SK-N-MC (cell line): ENCODE results near the gene BPIFB1.

Experiments
- DNase-seq: peaks from one replicate; pipeline ENCODE4 v3.0.0-alpha.2; 2011; ENCODE audit warnings: low read depth, low spot score
- H3K27ac ChIP-seq: fragments of 200-600 bp; sonication (generic); 2 replicates; pipeline ENCODE4 v1.5.1; 2016; ENCODE audit warnings: mixed run types
- H3K36me3 ChIP-seq: fragments of 200-600 bp; sonication (generic); 2 replicates; pipeline ENCODE4 v1.6.1; 2017; ENCODE audit warnings: antibody characterized with exemption, low read length, mixed read lengths; ENCODE audit not compliant: insufficient read depth
- H3K4me3 ChIP-seq: fragments of 200-600 bp; sonication (generic); 2 replicates; pipeline ENCODE4 v1.5.1; 2016
- H3K9ac ChIP-seq: fragments of 200-600 bp; sonication (generic); 2 replicates; pipeline ENCODE4 v1.8.0; 2017; ENCODE audit warnings: mixed run types, mixed read lengths; ENCODE audit not compliant: insufficient read length
- H3K9me3 ChIP-seq: fragments of 200-600 bp; sonication (generic); 2 replicates; pipeline ENCODE4 v1.6.1; 2017; ENCODE audit warnings: low read depth, mild to moderate bottlenecking, antibody characterized with exemption, low read length, moderate library complexity, mixed read lengths
- EZH2 ChIP-seq: fragments of 200-600 bp; sonication (generic); IDR thresholded peaks from one replicate; pipeline ENCODE4 v1.6.1; 2017; ENCODE audit warnings: antibody characterized with exemption
- FOXP2 ChIP-seq: optimal IDR thresholded peaks from 2 replicates; pipeline ENCODE3; 2011; ENCODE audit warnings: mild to moderate bottlenecking, moderate library complexity; ENCODE audit not compliant: insufficient read depth; ENCODE audit errors: extremely low read length, control extremely low read depth
- POLR2AphosphoS5 ChIP-seq: IDR thresholded peaks from 2 replicates; pipeline ENCODE4 v1.6.1; 2012; ENCODE audit warnings: mild to moderate bottlenecking, low read depth, low read length, borderline replicate concordance

Gene BPIFB1

DNA sequence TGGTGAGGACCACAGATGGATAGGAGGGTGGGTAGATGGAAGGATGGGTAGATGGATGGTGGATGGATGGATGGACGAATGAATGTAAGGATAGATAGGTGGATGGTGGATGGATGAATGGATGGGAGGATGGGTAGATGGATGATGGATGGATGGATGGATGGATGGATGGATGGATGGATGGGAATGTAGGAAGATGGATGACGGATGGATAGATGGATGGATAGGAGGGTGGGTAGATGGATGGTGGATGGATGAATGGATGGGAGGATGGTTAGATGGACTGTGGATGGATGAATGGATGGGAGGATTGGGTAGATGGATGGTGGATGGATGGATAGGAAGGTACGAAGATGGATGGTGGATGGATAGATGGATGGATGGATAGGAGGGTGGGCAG is 51.1 kb downstream of the BPIFB1 start:
- Histone ChIP-seq H3K4me3 (no peak overlapping the region), H3K9me3 (no peaks in the 10 kb centered on the region), H3K27ac (no peak overlapping the region), H3K9ac (no peak overlapping the region), H3K36me3 (no peaks in the 10 kb centered on the region)
- DNase-seq: no peak
- TF ChIP-seq EZH2: no peak
- TF ChIP-seq FOXP2: no peak
- no peak for TF ChIP-seq POLR2AphosphoS5

DNA sequence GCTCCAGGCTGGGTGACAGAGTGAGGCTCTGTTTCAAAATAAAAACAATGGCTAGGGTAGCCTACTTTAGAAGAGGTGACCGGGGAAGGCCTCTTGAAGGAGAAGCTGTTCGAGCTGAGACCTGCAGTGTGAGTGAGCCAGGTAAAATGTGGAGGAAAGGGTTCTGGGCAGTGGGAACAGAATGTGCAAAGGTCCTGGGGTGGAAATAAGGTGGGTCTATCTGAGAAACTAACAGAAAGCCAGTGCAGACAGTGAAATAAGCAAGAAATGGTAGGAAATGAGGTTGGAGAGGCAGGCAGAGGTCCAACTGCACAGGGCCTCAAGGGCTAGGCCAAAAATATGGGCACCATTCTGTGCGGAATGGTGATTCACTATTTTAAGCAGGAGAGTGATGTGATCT is 53.4 kb downstream of the BPIFB1 start:
- no peak for DNase-seq
- no peak for TF ChIP-seq FOXP2
- no peak for TF ChIP-seq POLR2AphosphoS5
- no peak for TF ChIP-seq EZH2

DNA sequence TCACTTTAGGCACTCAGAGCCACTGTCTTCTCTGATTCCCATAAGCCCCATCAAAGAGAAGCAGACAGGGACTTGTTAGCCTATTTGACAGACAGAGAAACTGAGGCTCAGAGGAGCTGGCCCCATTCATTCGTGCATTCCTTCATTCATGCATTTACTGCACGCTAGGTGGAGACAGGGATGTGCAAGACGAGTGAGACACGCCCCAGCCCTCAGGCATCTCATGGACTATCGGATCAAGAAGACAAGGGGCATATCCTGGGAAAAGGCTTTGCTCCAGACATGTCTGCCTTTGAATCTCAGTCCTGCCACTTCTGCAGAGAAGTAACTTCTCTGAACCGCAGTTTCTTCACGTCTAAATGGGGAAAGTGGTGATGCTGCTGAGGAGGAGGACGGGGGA is 54.1 kb downstream of the BPIFB1 start:
- Histone ChIP-seq H3K36me3 (no peaks in the 10 kb centered on the region), H3K4me3 (no peak overlapping the region), H3K27ac (no peak overlapping the region), H3K9ac (no peak overlapping the region), H3K9me3 (no peaks in the 10 kb centered on the region)
- TF ChIP-seq POLR2AphosphoS5: no peak
- TF ChIP-seq EZH2: no peak
- TF ChIP-seq FOXP2: no peak
- no peak for DNase-seq

More for the DNA sequence above, 53.4 kb downstream of the BPIFB1 start:
- Histone ChIP-seq H3K9me3 (no peaks in the 10 kb centered on the region), H3K36me3 (no peaks in the 10 kb centered on the region), H3K9ac (no peak overlapping the region), H3K4me3 (no peak overlapping the region), H3K27ac (no peak overlapping the region)

DNA sequence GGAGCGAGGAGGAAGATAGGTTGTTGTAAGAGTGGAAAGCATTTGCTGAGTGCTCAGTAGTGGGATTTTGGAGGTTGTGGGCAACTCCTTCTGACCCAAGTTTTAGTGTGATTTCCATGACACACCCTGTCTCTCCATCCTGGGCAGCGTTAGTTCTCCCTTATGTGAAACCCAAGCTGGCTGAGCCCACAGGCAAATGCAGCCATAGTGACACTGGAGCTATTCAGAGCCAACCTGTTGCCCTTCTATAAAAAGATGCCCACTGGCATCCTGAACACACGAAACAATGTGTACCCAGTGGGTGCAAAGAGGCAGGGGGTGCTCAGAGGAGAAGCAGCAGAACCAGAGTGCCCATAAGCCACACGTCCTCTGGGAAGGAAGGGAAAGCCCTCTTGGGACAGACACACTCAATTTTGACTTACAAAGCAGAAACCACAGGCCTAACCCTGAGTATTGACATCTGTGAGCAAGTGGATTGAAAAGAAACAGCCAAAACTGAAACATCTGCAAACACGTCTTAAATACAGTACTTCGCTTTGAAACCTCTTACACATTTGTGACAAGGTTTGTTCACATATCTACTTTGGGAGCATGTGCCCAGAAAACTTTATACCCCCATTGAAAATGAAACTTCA is 54.6 kb downstream of the BPIFB1 start:
- TF ChIP-seq FOXP2 (no peak), POLR2AphosphoS5 (no peak)
- no peak for DNase-seq
- Histone ChIP-seq H3K27ac (no peak overlapping the region), H3K4me3 (no peak overlapping the region), H3K36me3 (no peaks in the 10 kb centered on the region), H3K9ac (peak overlapping the region; percentile 29), H3K9me3 (no peaks in the 10 kb centered on the region)

DNA sequence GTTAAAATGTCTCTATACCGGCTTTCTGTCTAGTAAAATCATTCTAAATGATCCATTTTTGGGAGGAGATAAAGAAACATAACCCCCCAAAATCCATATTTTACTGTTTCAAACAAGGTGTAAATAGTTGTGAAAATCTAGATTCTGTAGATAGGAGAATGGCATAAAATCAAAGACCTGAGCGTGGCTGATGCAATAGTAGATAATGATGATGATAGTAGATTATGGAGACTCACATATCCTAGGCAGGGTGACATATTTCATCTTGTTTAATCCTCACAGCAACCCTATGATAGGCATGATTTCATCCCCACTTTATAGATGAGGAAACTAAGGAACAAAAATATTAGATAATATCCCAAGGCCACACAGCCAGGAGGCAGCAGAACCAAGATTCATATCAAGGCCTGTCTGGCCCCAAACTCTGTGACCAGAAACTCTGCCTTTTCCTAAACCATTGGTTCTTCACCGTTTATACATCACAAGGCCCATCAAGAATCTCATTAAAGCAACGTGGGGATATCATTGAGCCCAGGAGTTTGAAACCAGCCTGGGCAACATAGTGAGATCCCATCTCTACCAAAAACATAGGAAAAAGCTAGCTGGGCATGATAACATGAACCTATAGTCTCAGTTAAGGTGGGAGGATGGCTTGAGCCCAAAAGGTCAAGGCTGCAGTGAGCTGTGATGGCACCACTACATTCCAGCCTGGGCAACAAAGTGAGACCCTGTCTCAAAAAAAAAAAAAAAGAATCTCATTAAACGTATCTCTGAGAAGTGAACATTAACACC is 55.6 kb downstream of the BPIFB1 start:
- no peak for DNase-seq
- H3K36me3 ChIP-seq: no peaks in the 10 kb centered on the region
- no peak overlapping the region for H3K4me3 ChIP-seq
- H3K9me3 ChIP-seq: no peaks in the 10 kb centered on the region
- no peak for TF ChIP-seq FOXP2
- no peak for TF ChIP-seq EZH2
- TF ChIP-seq POLR2AphosphoS5: no peak
- H3K27ac ChIP-seq: no peak overlapping the region
- H3K9ac ChIP-seq: no peak overlapping the region

DNA sequence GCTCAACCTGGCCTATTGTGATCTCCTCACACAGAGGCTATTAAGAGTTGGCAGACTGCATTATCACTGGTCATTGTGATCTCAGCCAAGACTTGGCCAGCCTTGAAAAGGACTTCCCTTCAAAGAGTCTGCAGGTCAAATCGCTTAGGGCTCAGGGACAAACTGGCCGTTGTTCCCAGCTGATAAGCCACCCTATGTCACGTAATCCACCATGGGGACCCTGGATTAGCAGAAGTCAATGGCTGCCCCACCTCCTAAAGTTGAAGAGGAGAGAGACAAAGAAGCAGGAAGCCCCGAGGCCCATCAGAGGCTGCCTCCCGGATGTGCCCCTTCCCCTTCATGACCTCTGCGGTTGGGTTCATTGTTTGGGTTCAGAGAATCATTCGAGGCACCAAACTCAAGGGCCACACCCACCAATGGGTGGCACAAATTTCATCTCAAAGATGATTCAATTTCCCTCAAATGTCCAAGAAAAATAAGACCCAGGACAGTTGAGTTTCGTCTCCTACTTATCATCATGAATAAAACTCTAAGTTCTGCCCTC is 56.6 kb downstream of the BPIFB1 start:
- Histone ChIP-seq H3K36me3 (no peaks in the 10 kb centered on the region), H3K27ac (no peak overlapping the region), H3K9ac (no peak overlapping the region), H3K4me3 (no peak overlapping the region), H3K9me3 (no peaks in the 10 kb centered on the region)
- TF ChIP-seq EZH2 (no peak), POLR2AphosphoS5 (no peak), FOXP2 (no peak)
- DNase-seq: no peak

DNA sequence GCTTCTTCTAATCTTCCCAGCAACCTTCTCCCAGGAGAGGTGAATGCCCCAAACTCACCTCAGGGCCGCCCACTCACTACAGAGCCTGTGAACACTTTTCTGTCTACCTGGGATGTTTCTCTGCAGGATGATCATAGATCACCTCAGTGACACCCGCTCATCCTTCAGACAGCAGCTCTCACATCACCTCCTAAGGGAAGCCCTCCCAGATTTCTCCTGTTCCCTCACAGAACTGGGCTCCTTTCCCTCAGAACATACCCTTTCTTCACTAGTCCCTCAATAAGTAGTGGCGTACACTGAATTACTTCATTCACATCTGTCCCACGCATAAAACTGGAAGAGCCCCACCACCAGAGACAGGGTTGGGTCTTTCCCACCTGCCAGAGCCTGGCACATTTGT is 60.5 kb downstream of the BPIFB1 start:
- no peak for TF ChIP-seq EZH2
- no peak for TF ChIP-seq POLR2AphosphoS5
- TF ChIP-seq FOXP2: no peak
- no peaks in the 10 kb centered on the region for H3K9me3 ChIP-seq
- H3K36me3 ChIP-seq: no peaks in the 10 kb centered on the region
- H3K27ac ChIP-seq: no peak overlapping the region
- DNase-seq: no peak
- no peak overlapping the region for H3K4me3 ChIP-seq
- no peak overlapping the region for H3K9ac ChIP-seq

DNA sequence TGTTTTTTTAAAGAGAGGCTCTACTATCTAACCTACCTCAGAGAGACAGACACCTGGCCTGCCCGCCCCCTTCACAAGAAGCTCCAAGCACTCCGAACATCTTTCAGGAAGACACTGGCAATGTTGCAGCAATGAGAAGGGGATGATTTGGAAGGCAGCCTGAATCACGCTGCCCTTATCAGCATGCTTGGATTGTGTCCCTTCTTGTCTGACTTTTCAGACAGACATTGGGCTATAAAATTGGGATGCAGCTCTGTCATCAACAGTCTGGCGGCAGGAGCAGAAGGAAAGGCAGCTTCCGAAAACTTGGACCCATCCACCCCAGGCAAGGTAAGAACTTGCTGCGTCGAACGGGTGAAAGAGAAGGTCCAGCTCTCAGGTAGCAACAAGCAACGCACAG is 62.3 kb downstream of the BPIFB1 start:
- TF ChIP-seq POLR2AphosphoS5 (no peak), EZH2 (no peak), FOXP2 (no peak)
- Histone ChIP-seq H3K9me3 (no peaks in the 10 kb centered on the region), H3K9ac (no peak overlapping the region), H3K4me3 (no peak overlapping the region), H3K27ac (no peak overlapping the region), H3K36me3 (no peaks in the 10 kb centered on the region)
- DNase-seq: no peak
